Thoracic aorta (tissue), 2 donors: ENCODE results near the gene CNTNAP2. TPM values are rescaled to one million over a fixed set of nuclear protein-coding genes. Genes with fewer than 3 reads are reported as not detected.

Experiments used
- ATAC-seq: fragments of 150-250 bp; one replicate; pipeline ENCODE4 v1.8.0; 2017; ENCODE audit warnings: low read depth; ENCODE audit not compliant: insufficient number of reproducible peaks, low FRiP score
- DNase-seq: peaks from one replicate; pipeline ENCODE4 v3.0.0-alpha.2; 2020; ENCODE audit warnings: low spot score
- H3K27ac ChIP-seq, 2 donors: fragments of 200-600 bp; sonication (generic); 1 replicate in 1 of 2; 2 replicates in 1 of 2; pipeline ENCODE4 v1.5.1; 2016; ENCODE audit warnings: mild to moderate bottlenecking in 2 of 2, moderate library complexity in 2 of 2
- H3K27me3 ChIP-seq: fragments of 200-600 bp; sonication (generic); replicated peaks from 2 replicates; pipeline ENCODE4 v1.6.0; 2016; ENCODE audit warnings: mild to moderate bottlenecking; ENCODE audit not compliant: insufficient read depth
- H3K36me3 ChIP-seq: fragments of 200-600 bp; sonication (generic); one replicate; pipeline ENCODE4 v1.5.1; 2016
- H3K4me1 ChIP-seq, 2 donors: fragments of 200-600 bp; sonication (generic); 1 replicate in 1 of 2; 2 replicates in 1 of 2; pipeline versions ENCODE4 v1.5.1 to v1.6.0; 2016; ENCODE audit warnings: low read depth in 2 of 2, mild to moderate bottlenecking in 1 of 2; ENCODE audit not compliant: control insufficient read depth in 1 of 2
- H3K4me3 ChIP-seq: fragments of 200-600 bp; sonication (generic); 2 replicates; pipeline ENCODE4 v1.5.1; 2016; ENCODE audit warnings: mild to moderate bottlenecking
- H3K9me3 ChIP-seq: fragments of 200-600 bp; sonication (generic); 2 replicates; pipeline ENCODE4 v1.5.1; 2016
- total RNA-seq, 2 donors: library from RNA; depleted of rRNA; stranded (reverse); fragments of >200 nt; gene quantifications; one replicate each; pipeline versions ENCODE4 v1.1.0 to v1.2.3, GENCODE V29; 2016
- TF ChIP-seq, protein P1 (sequence below): fragments of 200-600 bp; sonication (generic); IDR thresholded peaks from one replicate; pipeline ENCODE4 v1.5.1; 2019; ENCODE audit warnings: antibody characterized with exemption

Gene CNTNAP2
- total RNA-seq, 2 donors from 2014 or later, result not detected

DNA sequence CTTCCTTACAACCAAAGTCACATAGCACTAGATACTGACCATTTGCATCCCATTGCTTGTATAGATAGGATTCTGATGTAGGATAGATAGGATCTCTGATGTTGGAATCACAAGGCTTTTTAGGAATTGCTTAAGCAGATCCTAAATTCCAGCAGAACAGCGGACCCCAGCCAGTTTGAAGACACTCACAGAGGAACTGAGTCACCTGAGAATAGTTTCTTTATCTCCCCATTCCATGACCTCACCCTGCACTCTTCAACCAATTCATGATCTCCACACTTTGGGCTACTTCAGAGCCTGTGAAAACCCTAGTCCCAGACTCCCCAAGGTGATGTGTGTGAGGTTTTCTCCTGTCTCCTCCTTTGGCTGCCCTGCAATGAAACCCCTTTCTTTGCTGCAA lies 179.4 kb downstream of the CNTNAP2 start:
- DNase-seq, result no peak
- TF ChIP-seq, protein P1, sequence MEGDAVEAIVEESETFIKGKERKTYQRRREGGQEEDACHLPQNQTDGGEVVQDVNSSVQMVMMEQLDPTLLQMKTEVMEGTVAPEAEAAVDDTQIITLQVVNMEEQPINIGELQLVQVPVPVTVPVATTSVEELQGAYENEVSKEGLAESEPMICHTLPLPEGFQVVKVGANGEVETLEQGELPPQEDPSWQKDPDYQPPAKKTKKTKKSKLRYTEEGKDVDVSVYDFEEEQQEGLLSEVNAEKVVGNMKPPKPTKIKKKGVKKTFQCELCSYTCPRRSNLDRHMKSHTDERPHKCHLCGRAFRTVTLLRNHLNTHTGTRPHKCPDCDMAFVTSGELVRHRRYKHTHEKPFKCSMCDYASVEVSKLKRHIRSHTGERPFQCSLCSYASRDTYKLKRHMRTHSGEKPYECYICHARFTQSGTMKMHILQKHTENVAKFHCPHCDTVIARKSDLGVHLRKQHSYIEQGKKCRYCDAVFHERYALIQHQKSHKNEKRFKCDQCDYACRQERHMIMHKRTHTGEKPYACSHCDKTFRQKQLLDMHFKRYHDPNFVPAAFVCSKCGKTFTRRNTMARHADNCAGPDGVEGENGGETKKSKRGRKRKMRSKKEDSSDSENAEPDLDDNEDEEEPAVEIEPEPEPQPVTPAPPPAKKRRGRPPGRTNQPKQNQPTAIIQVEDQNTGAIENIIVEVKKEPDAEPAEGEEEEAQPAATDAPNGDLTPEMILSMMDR, result no peak
- no peak overlapping the region for H3K27ac ChIP-seq
- H3K27me3 ChIP-seq, result no peaks in the 10 kb centered on the region
- no peaks in the 10 kb centered on the region for H3K4me1 ChIP-seq
- no peaks in the 10 kb centered on the region for H3K36me3 ChIP-seq
- H3K9me3 ChIP-seq, result no peaks in the 10 kb centered on the region
- H3K4me3 ChIP-seq, result no peak overlapping the region
- no peak for ATAC-seq

DNA sequence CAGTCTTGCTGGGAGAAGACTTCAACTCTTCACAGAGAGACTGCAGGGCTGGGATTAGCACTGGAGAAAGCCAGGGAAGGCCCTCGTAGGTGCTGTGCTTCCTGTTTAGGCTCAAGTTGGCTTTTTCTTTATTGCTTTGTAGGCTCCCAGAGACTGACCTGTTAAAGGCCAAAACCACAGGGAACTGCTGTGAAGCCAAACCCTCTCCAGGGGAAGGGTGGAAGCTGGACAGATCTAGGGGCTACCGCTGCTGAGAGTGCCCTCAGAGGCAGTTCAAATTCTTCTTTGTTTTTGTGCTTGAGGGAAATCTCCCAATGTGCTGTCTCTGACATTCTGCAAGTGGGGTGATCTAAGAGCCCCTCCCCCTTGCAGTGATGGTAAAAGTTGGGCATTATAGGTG lies 198.4 kb downstream of the CNTNAP2 start:
- Histone ChIP-seq H3K9me3 (no peaks in the 10 kb centered on the region), H3K27me3 (no peaks in the 10 kb centered on the region), H3K36me3 (no peaks in the 10 kb centered on the region), H3K4me3 (no peak overlapping the region), H3K4me1 (no peaks in the 10 kb centered on the region), H3K27ac (no peak overlapping the region)
- ATAC-seq (no peak), DNase-seq (no peak)
- TF ChIP-seq, protein P1, result no peak

DNA sequence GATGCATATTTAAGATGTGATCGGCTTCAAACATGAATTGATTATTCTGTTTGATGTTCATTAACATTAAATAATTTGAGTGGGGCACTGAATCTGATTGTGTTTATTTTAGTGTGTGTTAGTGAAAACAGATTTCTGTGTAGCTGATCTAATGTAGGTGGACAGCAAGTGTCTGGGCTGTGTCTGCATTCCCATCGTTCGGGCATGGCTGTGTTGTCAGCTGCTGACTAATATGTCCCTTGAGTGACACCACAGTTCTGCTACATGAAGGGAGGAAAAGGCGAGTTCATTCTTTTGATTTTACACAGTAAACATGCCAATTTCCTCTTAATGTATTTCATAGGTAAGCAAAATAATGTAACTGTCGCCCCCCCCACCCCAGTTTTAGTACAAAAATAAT lies 203.0 kb downstream of the CNTNAP2 start:
- TF ChIP-seq, protein P1, result no peak
- no peaks in the 10 kb centered on the region for H3K36me3 ChIP-seq
- ATAC-seq (no peak), DNase-seq (no peak)
- no peaks in the 10 kb centered on the region for H3K4me1 ChIP-seq
- no peaks in the 10 kb centered on the region for H3K27me3 ChIP-seq
- no peaks in the 10 kb centered on the region for H3K9me3 ChIP-seq
- no peak overlapping the region for H3K4me3 ChIP-seq
- no peak overlapping the region for H3K27ac ChIP-seq

DNA sequence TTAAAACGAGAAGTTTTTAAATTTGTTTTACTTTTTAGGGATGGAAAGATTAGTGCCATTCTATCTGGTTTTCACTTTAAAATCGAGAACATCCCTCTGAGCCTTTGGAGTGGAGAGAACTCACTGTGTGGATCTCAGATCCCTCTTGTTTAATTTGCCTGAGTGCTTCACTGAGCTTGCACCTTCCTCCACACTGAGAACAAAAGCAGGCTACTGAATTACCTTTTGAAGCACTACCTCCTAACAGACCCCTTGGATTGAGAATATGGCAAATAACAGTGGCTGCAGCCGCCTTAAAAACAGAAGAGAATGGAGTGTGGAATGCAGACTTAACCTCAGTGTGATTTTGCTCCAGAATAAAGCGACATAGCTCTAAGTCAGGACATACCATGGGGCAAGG lies 204.7 kb downstream of the CNTNAP2 start:
- Histone ChIP-seq H3K36me3 (no peaks in the 10 kb centered on the region), H3K27me3 (no peaks in the 10 kb centered on the region), H3K4me1 (no peaks in the 10 kb centered on the region), H3K4me3 (no peak overlapping the region), H3K27ac (no peak overlapping the region), H3K9me3 (no peaks in the 10 kb centered on the region)
- no peak for DNase-seq
- no peak for ATAC-seq
- TF ChIP-seq, protein P1, result no peak

DNA sequence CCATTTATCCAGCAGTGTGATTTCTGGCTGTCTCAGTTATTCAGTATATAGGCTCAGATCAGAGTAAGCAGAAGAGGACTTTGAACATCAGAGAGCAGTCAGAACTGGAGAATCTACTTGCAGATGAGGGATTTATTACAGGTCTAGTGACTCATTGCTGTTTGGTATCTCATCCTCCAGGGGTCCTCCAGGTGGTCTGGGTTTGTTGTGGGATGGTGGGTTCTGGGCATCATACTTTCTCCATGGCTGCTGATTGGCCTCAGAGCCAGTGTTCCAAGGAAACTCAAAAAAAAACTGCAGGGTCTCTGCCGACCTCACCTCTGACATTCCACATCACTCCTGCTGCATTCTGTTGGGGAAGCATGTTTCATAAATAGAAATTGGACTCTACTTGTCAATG lies 214.8 kb downstream of the CNTNAP2 start:
- Histone ChIP-seq H3K27ac (no peak overlapping the region), H3K9me3 (no peaks in the 10 kb centered on the region)
- TF ChIP-seq, protein P1, result no peak

More for the DNA sequence above, 214.8 kb downstream of the CNTNAP2 start:
- no peak for DNase-seq
- Histone ChIP-seq H3K4me1 (no peaks in the 10 kb centered on the region), H3K4me3 (no peak overlapping the region), H3K27me3 (no peaks in the 10 kb centered on the region), H3K36me3 (no peaks in the 10 kb centered on the region)
- ATAC-seq, result no peak
